Measurements from ENCODE around the gene OGDH. TPM values are rescaled to one million over a fixed set of nuclear protein-coding genes. Genes with fewer than 3 reads are reported as not detected.
"Not testable (repeated sequence)": the region's sequence is repeated elsewhere in the genome, so short reads cannot be mapped to it uniquely, and the experiment has no call there.

The OGDH gene
- total and polyA plus RNA-seq, 4 donors, result 10.8 to 71.2 (median 41.2) TPM

- Histone ChIP-seq H3K27me3 (ENCODE audit: control insufficient read depth in 4 of 4, insufficient read depth in 4 of 4, low read length in 3 of 4) (no peaks in the 10 kb centered on the region), H3K36me3 (ENCODE audit: control insufficient read depth in 4 of 4, insufficient read depth in 3 of 4, low read depth in 1 of 4, low read length in 3 of 4) (peaks cover 10 to 66% (median 29%) of the 10 kb centered on the region in 4 donors), H3K9me3 (ENCODE audit: control insufficient read depth in 4 of 4, low read length in 3 of 4) (no peaks in the 10 kb centered on the region), H3K27ac (ENCODE audit: low read depth in 1 of 2, low read length in 2 of 2) (no peak overlapping the region), H3K4me1 (ENCODE audit: control insufficient read depth in 4 of 4, insufficient read depth in 4 of 4, low read length in 3 of 4) (no peaks in the 10 kb centered on the region), H3K9ac (ENCODE audit: low read depth in 1 of 2, low read length in 2 of 2) (no peak overlapping the region), H3K4me3 (ENCODE audit: low read depth in 1 of 3, low read length in 3 of 3) (no peak overlapping the region)
- no peak for DNase-seq (ENCODE audit: low spot score)
- TF ChIP-seq RAD21 (IDR thresholded peaks at IDR 0.05), result no peak
- no peak for TF ChIP-seq HNF4G (IDR thresholded peaks at IDR 0.05)
- TF ChIP-seq GABPA (IDR thresholded peaks at IDR 0.05 in 1 of 2, conservative IDR thresholded peaks at IDR 0.05 in 1 of 2), result no peak
- TF ChIP-seq, protein P1, sequence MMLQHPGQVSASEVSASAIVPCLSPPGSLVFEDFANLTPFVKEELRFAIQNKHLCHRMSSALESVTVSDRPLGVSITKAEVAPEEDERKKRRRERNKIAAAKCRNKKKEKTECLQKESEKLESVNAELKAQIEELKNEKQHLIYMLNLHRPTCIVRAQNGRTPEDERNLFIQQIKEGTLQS (IDR thresholded peaks at IDR 0.05), result no peak
- no peak for TF ChIP-seq REST (IDR thresholded peaks at IDR 0.05)
- no peak for TF ChIP-seq RXRA (IDR thresholded peaks at IDR 0.05)
- TF ChIP-seq EGR1 (IDR thresholded peaks at IDR 0.05; ENCODE audit: low read depth in 2 of 2), result no peak
- TF ChIP-seq, protein P2, sequence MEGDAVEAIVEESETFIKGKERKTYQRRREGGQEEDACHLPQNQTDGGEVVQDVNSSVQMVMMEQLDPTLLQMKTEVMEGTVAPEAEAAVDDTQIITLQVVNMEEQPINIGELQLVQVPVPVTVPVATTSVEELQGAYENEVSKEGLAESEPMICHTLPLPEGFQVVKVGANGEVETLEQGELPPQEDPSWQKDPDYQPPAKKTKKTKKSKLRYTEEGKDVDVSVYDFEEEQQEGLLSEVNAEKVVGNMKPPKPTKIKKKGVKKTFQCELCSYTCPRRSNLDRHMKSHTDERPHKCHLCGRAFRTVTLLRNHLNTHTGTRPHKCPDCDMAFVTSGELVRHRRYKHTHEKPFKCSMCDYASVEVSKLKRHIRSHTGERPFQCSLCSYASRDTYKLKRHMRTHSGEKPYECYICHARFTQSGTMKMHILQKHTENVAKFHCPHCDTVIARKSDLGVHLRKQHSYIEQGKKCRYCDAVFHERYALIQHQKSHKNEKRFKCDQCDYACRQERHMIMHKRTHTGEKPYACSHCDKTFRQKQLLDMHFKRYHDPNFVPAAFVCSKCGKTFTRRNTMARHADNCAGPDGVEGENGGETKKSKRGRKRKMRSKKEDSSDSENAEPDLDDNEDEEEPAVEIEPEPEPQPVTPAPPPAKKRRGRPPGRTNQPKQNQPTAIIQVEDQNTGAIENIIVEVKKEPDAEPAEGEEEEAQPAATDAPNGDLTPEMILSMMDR (IDR thresholded peaks at IDR 0.05; ENCODE audit: low read depth, low read length, missing input control), result no peak
- no peak for TF ChIP-seq SP1 (IDR thresholded peaks at IDR 0.05)
- TF ChIP-seq, protein P3, sequence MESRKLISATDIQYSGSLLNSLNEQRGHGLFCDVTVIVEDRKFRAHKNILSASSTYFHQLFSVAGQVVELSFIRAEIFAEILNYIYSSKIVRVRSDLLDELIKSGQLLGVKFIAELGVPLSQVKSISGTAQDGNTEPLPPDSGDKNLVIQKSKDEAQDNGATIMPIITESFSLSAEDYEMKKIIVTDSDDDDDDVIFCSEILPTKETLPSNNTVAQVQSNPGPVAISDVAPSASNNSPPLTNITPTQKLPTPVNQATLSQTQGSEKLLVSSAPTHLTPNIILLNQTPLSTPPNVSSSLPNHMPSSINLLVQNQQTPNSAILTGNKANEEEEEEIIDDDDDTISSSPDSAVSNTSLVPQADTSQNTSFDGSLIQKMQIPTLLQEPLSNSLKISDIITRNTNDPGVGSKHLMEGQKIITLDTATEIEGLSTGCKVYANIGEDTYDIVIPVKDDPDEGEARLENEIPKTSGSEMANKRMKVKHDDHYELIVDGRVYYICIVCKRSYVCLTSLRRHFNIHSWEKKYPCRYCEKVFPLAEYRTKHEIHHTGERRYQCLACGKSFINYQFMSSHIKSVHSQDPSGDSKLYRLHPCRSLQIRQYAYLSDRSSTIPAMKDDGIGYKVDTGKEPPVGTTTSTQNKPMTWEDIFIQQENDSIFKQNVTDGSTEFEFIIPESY (IDR thresholded peaks at IDR 0.05), result no peak
- TF ChIP-seq HNF4A (conservative IDR thresholded peaks at IDR 0.05), result no peak
- TF ChIP-seq FOXA1 (IDR thresholded peaks at IDR 0.05), result no peak
- TF ChIP-seq NR2F2 (IDR thresholded peaks at IDR 0.05), result no peak
- WGBS, result 95% methylated on average over 8 of the region's 8 CpGs
Observed at GRCh38 chr7:44700322-44700721, 93.9 kb downstream of the OGDH start.

- H3K9ac ChIP-seq (ENCODE audit: low read depth in 1 of 2, low read length in 2 of 2); H3K9me3 ChIP-seq (ENCODE audit: control insufficient read depth in 4 of 4, low read length in 3 of 4); H3K4me3 ChIP-seq (ENCODE audit: low read depth in 1 of 3, low read length in 3 of 3); DNase-seq (ENCODE audit: low spot score); H3K4me1 ChIP-seq (ENCODE audit: control insufficient read depth in 4 of 4, insufficient read depth in 4 of 4, low read length in 3 of 4); H3K27me3 ChIP-seq (ENCODE audit: control insufficient read depth in 4 of 4, insufficient read depth in 4 of 4, low read length in 3 of 4); H3K27ac ChIP-seq (ENCODE audit: low read depth in 1 of 2, low read length in 2 of 2): not testable (repeated sequence)
- H3K36me3 ChIP-seq (ENCODE audit: control insufficient read depth in 4 of 4, insufficient read depth in 3 of 4, low read depth in 1 of 4, low read length in 3 of 4), result peaks cover 5 to 53% (median 15%) of the 10 kb centered on the region in 4 donors
- 93% methylated on average over 10 of the region's 10 CpGs for WGBS
Observed at GRCh38 chr7:44703391-44703790, 97.0 kb downstream of the OGDH start.
